SHP77 (cell line): ENCODE results near the gene C1GALT1C1.

Experiments used
- DNase-seq, 2 experiments: peaks; one replicate each; lab custom pipeline; 2025; lab: John Stamatoyannopoulos, UW

The C1GALT1C1 gene

DNA sequence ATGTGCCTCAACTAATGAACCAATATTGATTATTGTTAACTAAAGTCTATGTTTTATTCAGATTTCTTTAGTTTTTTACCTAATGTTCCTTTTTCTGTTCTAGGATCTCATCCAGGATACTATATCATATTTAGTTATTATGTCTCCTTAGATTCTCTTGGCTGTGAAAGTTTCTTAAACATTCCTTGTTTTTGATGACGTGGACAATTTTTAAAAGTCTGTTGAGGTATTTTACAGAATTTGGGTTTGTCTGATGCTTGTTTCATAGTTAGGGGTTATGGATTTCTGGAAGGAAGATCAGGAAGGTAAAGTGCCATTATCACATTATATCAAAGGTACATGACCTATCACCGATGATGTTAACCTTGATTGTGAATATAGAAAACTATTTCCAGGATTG lies 44.2 kb downstream of the C1GALT1C1 start:
- DNase-seq = no peak
